HEK293T (cell line): ENCODE measurements around the gene RETSAT.
"Not testable (repeated sequence)": the region's sequence is repeated elsewhere in the genome, so short reads cannot be mapped to it uniquely, and the experiment has no call there.

Experiments used
- BHLHE40 ChIP-seq: fragments of 450-650 bp; IDR thresholded peaks from 2 replicates; pipeline ENCODE4 v1.6.1; 2016; ENCODE audit warnings: mild to moderate bottlenecking, moderate library complexity, borderline replicate concordance
- ELF4 ChIP-seq: fragments of 450-650 bp; IDR thresholded peaks from 2 replicates; pipeline ENCODE4 v1.6.1; 2017; ENCODE audit warnings: antibody characterized with exemption
- FOXM1 ChIP-seq: fragments of 450-650 bp; IDR thresholded peaks from 2 replicates; pipeline ENCODE4 v1.6.1; 2017; ENCODE audit warnings: mild to moderate bottlenecking, borderline replicate concordance
- HDGF ChIP-seq: fragments of 450-650 bp; IDR thresholded peaks from 2 replicates; pipeline ENCODE4 v1.6.1; 2017; ENCODE audit warnings: antibody characterized with exemption, borderline replicate concordance
- LEF1 ChIP-seq: fragments of 450-650 bp; IDR thresholded peaks from 2 replicates; pipeline ENCODE4 v1.6.1; 2017; ENCODE audit warnings: mild to moderate bottlenecking, borderline replicate concordance
- SP1 ChIP-seq: fragments of 450-650 bp; IDR thresholded peaks from 2 replicates; pipeline ENCODE4 v1.6.1; 2017
- SUZ12 ChIP-seq: fragments of 450-650 bp; IDR thresholded peaks from 2 replicates; pipeline ENCODE4 v1.6.1; 2016; ENCODE audit warnings: mild to moderate bottlenecking
- TARDBP ChIP-seq: fragments of 450-650 bp; IDR thresholded peaks from 2 replicates; pipeline ENCODE4 v1.6.1; 2016
- ZNF384 ChIP-seq: fragments of 450-650 bp; IDR thresholded peaks from 2 replicates; pipeline ENCODE4 v1.6.1; 2016

DNA sequence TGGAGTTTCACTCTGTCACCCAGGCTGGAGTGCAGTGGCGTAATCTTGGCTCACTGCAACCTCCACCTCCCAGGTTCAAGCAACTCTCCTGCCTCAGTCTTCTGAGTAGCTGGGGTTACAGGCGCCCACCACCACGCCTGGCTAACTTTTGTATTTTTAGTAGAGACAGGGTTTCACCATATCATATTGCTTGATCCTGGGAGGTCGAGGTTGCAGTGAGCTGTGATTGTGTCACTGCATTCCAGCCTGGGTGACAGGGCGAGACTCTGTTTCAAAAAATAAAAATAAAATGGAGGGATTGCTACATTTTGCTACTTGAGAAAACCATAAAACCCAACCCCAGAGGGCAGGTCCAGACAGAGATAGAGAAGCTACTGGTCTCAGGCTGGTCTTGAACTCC lies 28.8 kb upstream of the RETSAT start:
- TF ChIP-seq LEF1, HDGF, SP1, BHLHE40, ELF4, FOXM1, ZNF384, SUZ12, TARDBP: not testable (repeated sequence)
